ENCODE data around the gene PSME2. TPM values are rescaled to one million over a fixed set of nuclear protein-coding genes. Genes with fewer than 3 reads are reported as not detected.

PSME2 gene
- total RNA-seq, 1 donor from 2014 or later: 53.6 TPM

GRCh38 chr14:24126939-24127338 is 19.5 kb downstream of the PSME2 start:
- Mint-ChIP-seq H3K36me3 (ENCODE audit: low read depth) (peaks cover 10% of the 10 kb centered on the region), H3K27me3 (ENCODE audit: low read depth) (no peaks in the 10 kb centered on the region), H3K9me3 (ENCODE audit: low read depth) (no peaks in the 10 kb centered on the region), H3K4me1 (ENCODE audit: low read depth) (no peaks in the 10 kb centered on the region), H3K4me3 (ENCODE audit: unreplicated experiment) (no peak overlapping the region), H3K27ac (ENCODE audit: unreplicated experiment) (no peak overlapping the region)
- DNase-seq (ENCODE audit: low spot score): no peak
- TF ChIP-seq CTCF (IDR thresholded peaks at IDR 0.05): no peak

- Mint-ChIP-seq H3K4me1 (ENCODE audit: low read depth) (no peaks in the 10 kb centered on the region), H3K27me3 (ENCODE audit: low read depth) (no peaks in the 10 kb centered on the region), H3K36me3 (ENCODE audit: low read depth) (peaks cover 20% of the 10 kb centered on the region), H3K9me3 (ENCODE audit: low read depth) (no peaks in the 10 kb centered on the region), H3K4me3 (ENCODE audit: unreplicated experiment) (no peak overlapping the region), H3K27ac (ENCODE audit: unreplicated experiment) (no peak overlapping the region)
- TF ChIP-seq CTCF (IDR thresholded peaks at IDR 0.05): no peak
- DNase-seq (ENCODE audit: low spot score): no peak
These were observed 22.7 kb downstream of the PSME2 start for GRCh38 chr14:24123424-24124417.

- TF ChIP-seq CTCF (IDR thresholded peaks at IDR 0.05): no peak
- Mint-ChIP-seq H3K4me3 (ENCODE audit: unreplicated experiment) (no peak overlapping the region), H3K36me3 (ENCODE audit: low read depth) (peaks cover 27% of the 10 kb centered on the region), H3K4me1 (ENCODE audit: low read depth) (no peaks in the 10 kb centered on the region), H3K9me3 (ENCODE audit: low read depth) (no peaks in the 10 kb centered on the region), H3K27ac (ENCODE audit: unreplicated experiment) (no peak overlapping the region), H3K27me3 (ENCODE audit: low read depth) (no peaks in the 10 kb centered on the region)
- no peak for DNase-seq (ENCODE audit: low spot score)
These were observed 23.5 kb downstream of the PSME2 start for GRCh38 chr14:24122898-24123297.

GRCh38 chr14:24122416-24122815 is 24.0 kb downstream of the PSME2 start:
- Mint-ChIP-seq H3K9me3 (ENCODE audit: low read depth) (no peaks in the 10 kb centered on the region), H3K27ac (ENCODE audit: unreplicated experiment) (no peak overlapping the region), H3K4me3 (ENCODE audit: unreplicated experiment) (no peak overlapping the region), H3K27me3 (ENCODE audit: low read depth) (no peaks in the 10 kb centered on the region), H3K36me3 (ENCODE audit: low read depth) (peaks cover 28% of the 10 kb centered on the region), H3K4me1 (ENCODE audit: low read depth) (no peaks in the 10 kb centered on the region)
- DNase-seq (ENCODE audit: low spot score): no peak
- TF ChIP-seq CTCF (IDR thresholded peaks at IDR 0.05): no peak

- DNase-seq (ENCODE audit: low spot score): no peak
- no peak overlapping the region for H3K4me3 Mint-ChIP-seq (ENCODE audit: unreplicated experiment)
- H3K27ac Mint-ChIP-seq (ENCODE audit: unreplicated experiment): no peak overlapping the region
- H3K9me3 Mint-ChIP-seq (ENCODE audit: low read depth): no peaks in the 10 kb centered on the region
- no peak for TF ChIP-seq CTCF (IDR thresholded peaks at IDR 0.05)
- peaks cover 4% of the 10 kb centered on the region for H3K4me1 Mint-ChIP-seq (ENCODE audit: low read depth)
- peaks cover 29% of the 10 kb centered on the region for H3K36me3 Mint-ChIP-seq (ENCODE audit: low read depth)
- no peaks in the 10 kb centered on the region for H3K27me3 Mint-ChIP-seq (ENCODE audit: low read depth)
These were observed 25.2 kb downstream of the PSME2 start for GRCh38 chr14:24121210-24121609.
